HEK293 (cell line): ENCODE data around the gene COPRS.

Source experiments
- CTCF ChIA-PET: fragments of 350-600 bp; formaldehyde crosslinking; extraction: SDS; loops from one replicate; lab custom pipeline; 2021; ENCODE audit warnings: antibody characterized with exemption; lab: Yijun Ruan, JAX
- POLR2A ChIA-PET: fragments of 300-600 bp; formaldehyde crosslinking; extraction: SDS; loops from one replicate; lab custom pipeline; 2020; ENCODE audit warnings: antibody characterized with exemption, inconsistent platforms; lab: Yijun Ruan, JAX
- H3K27ac ChIP-seq: fragments of 200-500 bp; sonication (Bioruptor generic); 2 replicates; pipeline ENCODE4 v1.5.1; 2014; ENCODE audit warnings: low read depth, low read length, control low read depth, inconsistent platforms; ENCODE audit errors: extremely low read depth
- H3K36me3 ChIP-seq, 2 experiments: fragments of 200-500 bp in 1 of 2; sonication (Bioruptor generic) in 1 of 2; 1 replicate in 1 of 2; 2 replicates in 1 of 2; pipeline ENCODE4 v1.5.1; 2014 to 2017; ENCODE audit warnings: inconsistent platforms in 2 of 2, low read length in 2 of 2; ENCODE audit not compliant: control insufficient read depth in 2 of 2, insufficient read depth in 1 of 2
- H3K4me1 ChIP-seq: fragments of 200-500 bp; sonication (Bioruptor generic); 2 replicates; pipeline ENCODE4 v1.5.1; 2014; ENCODE audit warnings: mild to moderate bottlenecking, low read length, inconsistent platforms; ENCODE audit not compliant: control insufficient read depth, insufficient read depth
- H3K4me3 ChIP-seq: 2 replicates; pipeline ENCODE4 v1.5.1; 2011; ENCODE audit warnings: low read depth, mild to moderate bottlenecking, control low read depth, low read length, moderate library complexity
- H3K9me3 ChIP-seq: fragments of 200-500 bp; sonication (Bioruptor generic); 2 replicates; pipeline ENCODE4 v1.5.1; 2014; ENCODE audit warnings: low read depth, low read length, inconsistent platforms; ENCODE audit not compliant: control insufficient read depth, insufficient read depth
- GLIS1 ChIP-seq: fragments of 450-650 bp; formaldehyde crosslinking; IDR thresholded peaks from 2 replicates; pipeline ENCODE4 v1.5.1; 2016; ENCODE audit warnings: missing biosample characterization, missing genetic modification characterization
- HOXC10 ChIP-seq: sonication (generic); formaldehyde crosslinking; IDR thresholded peaks from 2 replicates; pipeline ENCODE4 v1.8.1; 2023; ENCODE audit warnings: mild to moderate bottlenecking, missing genetic modification reagents
- KLF7 ChIP-seq: fragments of 450-650 bp; formaldehyde crosslinking; IDR thresholded peaks from 2 replicates; pipeline ENCODE4 v1.5.1; 2016; ENCODE audit warnings: missing biosample characterization, missing genetic modification characterization, borderline replicate concordance
- SALL2 ChIP-seq: fragments of 450-650 bp; formaldehyde crosslinking; IDR thresholded peaks from 2 replicates; pipeline ENCODE4 v1.5.0; 2017; ENCODE audit warnings: missing biosample characterization, mild to moderate bottlenecking, missing genetic modification characterization, borderline replicate concordance
- ZBTB20 ChIP-seq: fragments of 450-650 bp; formaldehyde crosslinking; IDR thresholded peaks from 2 replicates; pipeline ENCODE4 v1.5.1; 2016; ENCODE audit warnings: missing biosample characterization, missing genetic modification characterization
- ZBTB6 ChIP-seq: fragments of 450-650 bp; formaldehyde crosslinking; IDR thresholded peaks from 2 replicates; pipeline ENCODE4 v1.5.1; 2017; ENCODE audit warnings: missing biosample characterization, missing genetic modification characterization
- ZIC2 ChIP-seq: fragments of 450-650 bp; formaldehyde crosslinking; IDR thresholded peaks from 2 replicates; pipeline ENCODE4 v1.5.1; 2016; ENCODE audit warnings: missing biosample characterization, missing genetic modification characterization
- ZNF133 ChIP-seq: fragments of 450-650 bp; formaldehyde crosslinking; IDR thresholded peaks from 2 replicates; pipeline ENCODE4 v1.5.1; 2016; ENCODE audit warnings: missing biosample characterization, missing genetic modification characterization
- ZNF16 ChIP-seq: fragments of 450-650 bp; formaldehyde crosslinking; IDR thresholded peaks from 2 replicates; pipeline ENCODE4 v1.5.1; 2016; ENCODE audit warnings: low read depth, missing biosample characterization, missing genetic modification characterization
- ZNF18 ChIP-seq: fragments of 450-650 bp; formaldehyde crosslinking; IDR thresholded peaks from 2 replicates; pipeline ENCODE4 v1.5.1; 2016; ENCODE audit warnings: missing biosample characterization, missing genetic modification characterization
- ZNF239 ChIP-seq: fragments of 450-650 bp; formaldehyde crosslinking; IDR thresholded peaks from 2 replicates; pipeline ENCODE4 v1.5.1; 2016; ENCODE audit warnings: missing biosample characterization, missing genetic modification characterization
- ZNF248 ChIP-seq: fragments of 450-650 bp; formaldehyde crosslinking; IDR thresholded peaks from 2 replicates; pipeline ENCODE4 v1.5.1; 2017; ENCODE audit warnings: missing biosample characterization, missing genetic modification characterization
- ZNF473 ChIP-seq: fragments of 450-650 bp; formaldehyde crosslinking; IDR thresholded peaks from 2 replicates; pipeline ENCODE4 v1.5.1; 2017; ENCODE audit warnings: missing biosample characterization, missing genetic modification characterization
- ZNF514 ChIP-seq: fragments of 450-650 bp; formaldehyde crosslinking; IDR thresholded peaks from 2 replicates; pipeline ENCODE4 v1.5.1; 2016; ENCODE audit warnings: missing biosample characterization, missing genetic modification characterization
- ZNF585B ChIP-seq: fragments of 450-650 bp; formaldehyde crosslinking; IDR thresholded peaks from 2 replicates; pipeline ENCODE4 v1.5.1; 2016; ENCODE audit warnings: missing biosample characterization, missing genetic modification characterization
- ZNF621 ChIP-seq: fragments of 450-650 bp; formaldehyde crosslinking; IDR thresholded peaks from 2 replicates; pipeline ENCODE4 v1.5.1; 2017; ENCODE audit warnings: missing biosample characterization, missing genetic modification characterization
- ZNF626 ChIP-seq: fragments of 450-650 bp; sonication (Bioruptor Pico); formaldehyde crosslinking; IDR thresholded peaks from 2 replicates; pipeline ENCODE4 v1.5.1; 2018; ENCODE audit warnings: missing biosample characterization, missing genetic modification characterization, inconsistent platforms
- ZNF660 ChIP-seq: fragments of 450-650 bp; IDR thresholded peaks from 2 replicates; pipeline ENCODE4 v1.5.1; 2018; ENCODE audit warnings: missing biosample characterization, mild to moderate bottlenecking, missing genetic modification characterization
- TF ChIP-seq, protein P1 (sequence below): fragments of 450-650 bp; formaldehyde crosslinking; IDR thresholded peaks from 2 replicates; pipeline ENCODE4 v1.5.1; 2017; ENCODE audit warnings: missing biosample characterization, missing genetic modification characterization
- TF ChIP-seq, protein P2 (sequence below): fragments of 450-650 bp; formaldehyde crosslinking; IDR thresholded peaks from 2 replicates; pipeline ENCODE4 v1.5.1; 2016; ENCODE audit warnings: missing biosample characterization, missing genetic modification characterization

The COPRS gene

DNA sequence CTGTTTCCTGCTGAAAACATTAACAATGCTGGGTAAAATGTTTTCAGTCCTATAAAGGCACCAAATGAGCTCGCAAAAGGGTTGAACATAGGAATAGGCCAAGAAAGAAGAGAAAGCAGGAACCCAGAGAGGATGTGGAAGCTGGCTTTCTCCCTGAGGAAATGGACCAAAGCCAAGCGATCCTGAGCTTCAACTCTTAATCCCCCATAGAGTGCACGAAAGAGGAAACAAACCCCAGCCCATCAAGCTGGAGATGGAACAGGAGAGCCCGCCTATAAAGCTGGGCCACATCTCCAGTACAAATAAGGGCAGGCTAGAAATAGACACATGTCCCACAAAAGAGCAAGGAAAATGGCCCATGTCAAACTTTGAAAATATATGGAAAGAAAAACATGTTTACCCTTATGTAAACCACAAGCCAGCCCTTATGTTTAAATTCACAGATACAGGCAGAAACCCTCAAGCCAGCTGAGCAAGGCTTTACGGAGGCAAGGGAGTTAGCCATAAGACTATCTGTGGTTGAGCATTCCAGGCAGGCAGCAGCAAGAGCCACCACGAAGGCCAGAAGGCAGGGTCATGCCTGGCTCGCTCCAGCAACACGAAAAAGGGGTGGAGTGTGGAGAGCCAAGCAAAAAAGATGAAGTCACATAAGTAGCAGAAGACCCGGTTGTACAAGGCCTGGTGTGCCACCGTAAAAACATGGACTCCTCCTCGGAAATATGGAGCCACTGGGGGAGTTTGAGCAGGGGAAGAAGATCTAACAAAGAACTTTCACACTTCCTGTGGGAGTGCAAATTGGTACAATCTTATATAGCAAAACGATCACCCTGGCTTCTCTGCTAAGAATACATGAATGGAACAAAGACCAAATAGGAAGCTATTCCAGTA lies 27.8 kb downstream of the COPRS start (continued):
- TF ChIP-seq KLF7 (tag by site-specific recombination) (no peak), ZNF239 (no peak), ZNF626 (tag by site-specific recombination) (no peak), ZIC2 (tag by site-specific recombination) (no peak)

DNA sequence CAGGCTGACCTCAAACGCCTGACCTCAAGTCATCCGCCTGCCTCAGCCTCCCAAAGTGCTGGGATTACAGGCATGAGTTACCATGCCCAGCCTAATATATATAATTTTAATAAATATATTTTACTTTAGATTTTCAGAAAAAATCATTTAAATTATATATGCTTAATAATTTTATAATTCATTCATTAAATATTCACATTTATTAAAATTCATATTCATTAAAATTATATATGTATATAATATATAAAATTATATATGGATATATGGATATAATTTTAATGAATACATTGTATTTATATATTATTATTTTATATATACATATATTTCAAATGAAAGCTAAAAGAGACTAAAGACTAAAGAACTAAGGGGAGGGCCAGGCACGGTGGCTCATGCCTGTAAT lies 29.4 kb downstream of the COPRS start:
- POLR2A ChIA-PET = no interaction called here
- no peak overlapping the region for H3K4me3 ChIP-seq

More for the DNA sequence above, 29.4 kb downstream of the COPRS start:
- Histone ChIP-seq H3K36me3 (no peaks in the 10 kb centered on the region), H3K4me1 (no peaks in the 10 kb centered on the region; the same call in 1 of the 2 replicates), H3K9me3 (no peaks in the 10 kb centered on the region), H3K27ac (no peak overlapping the region)
- TF ChIP-seq ZNF133 (no peak), ZBTB6 (tag by site-specific recombination) (no peak), ZNF621 (tag by site-specific recombination) (no peak), ZNF248 (tag by site-specific recombination) (no peak), ZNF514 (no peak), HOXC10 (no peak), GLIS1 (tag by site-specific recombination) (no peak), SALL2 (no peak), ZNF16 (no peak), ZNF239 (no peak), ZNF585B (no peak), ZNF18 (tag by site-specific recombination) (no peak), ZBTB20 (tag by site-specific recombination) (no peak), ZNF660 (no peak), ZNF473 (tag by site-specific recombination) (no peak)
- TF ChIP-seq, protein P1, sequence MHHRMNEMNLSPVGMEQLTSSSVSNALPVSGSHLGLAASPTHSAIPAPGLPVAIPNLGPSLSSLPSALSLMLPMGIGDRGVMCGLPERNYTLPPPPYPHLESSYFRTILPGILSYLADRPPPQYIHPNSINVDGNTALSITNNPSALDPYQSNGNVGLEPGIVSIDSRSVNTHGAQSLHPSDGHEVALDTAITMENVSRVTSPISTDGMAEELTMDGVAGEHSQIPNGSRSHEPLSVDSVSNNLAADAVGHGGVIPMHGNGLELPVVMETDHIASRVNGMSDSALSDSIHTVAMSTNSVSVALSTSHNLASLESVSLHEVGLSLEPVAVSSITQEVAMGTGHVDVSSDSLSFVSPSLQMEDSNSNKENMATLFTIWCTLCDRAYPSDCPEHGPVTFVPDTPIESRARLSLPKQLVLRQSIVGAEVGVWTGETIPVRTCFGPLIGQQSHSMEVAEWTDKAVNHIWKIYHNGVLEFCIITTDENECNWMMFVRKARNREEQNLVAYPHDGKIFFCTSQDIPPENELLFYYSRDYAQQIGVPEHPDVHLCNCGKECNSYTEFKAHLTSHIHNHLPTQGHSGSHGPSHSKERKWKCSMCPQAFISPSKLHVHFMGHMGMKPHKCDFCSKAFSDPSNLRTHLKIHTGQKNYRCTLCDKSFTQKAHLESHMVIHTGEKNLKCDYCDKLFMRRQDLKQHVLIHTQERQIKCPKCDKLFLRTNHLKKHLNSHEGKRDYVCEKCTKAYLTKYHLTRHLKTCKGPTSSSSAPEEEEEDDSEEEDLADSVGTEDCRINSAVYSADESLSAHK (tag by site-specific recombination) = no peak
- TF ChIP-seq, protein P2, sequence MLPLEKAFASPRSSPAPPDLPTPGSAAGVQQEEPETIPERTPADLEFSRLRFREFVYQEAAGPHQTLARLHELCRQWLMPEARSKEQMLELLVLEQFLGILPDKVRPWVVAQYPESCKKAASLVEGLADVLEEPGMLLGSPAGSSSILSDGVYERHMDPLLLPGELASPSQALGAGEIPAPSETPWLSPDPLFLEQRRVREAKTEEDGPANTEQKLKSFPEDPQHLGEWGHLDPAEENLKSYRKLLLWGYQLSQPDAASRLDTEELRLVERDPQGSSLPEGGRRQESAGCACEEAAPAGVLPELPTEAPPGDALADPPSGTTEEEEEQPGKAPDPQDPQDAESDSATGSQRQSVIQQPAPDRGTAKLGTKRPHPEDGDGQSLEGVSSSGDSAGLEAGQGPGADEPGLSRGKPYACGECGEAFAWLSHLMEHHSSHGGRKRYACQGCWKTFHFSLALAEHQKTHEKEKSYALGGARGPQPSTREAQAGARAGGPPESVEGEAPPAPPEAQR (tag by site-specific recombination) = no peak
- CTCF ChIA-PET = interaction anchor here (0.6 to 3.2 kb wide), 4 partner anchors 13 to 392 kb away, joined by 4 to 20 read pairs (median 6); no protein-coding TSS in a partner anchor
